GM19023 (cell line): ENCODE results near the gene MST1.

Source experiments
- ATAC-seq: cut with Tn5 transposase; IDR thresholded peaks from one replicate; pipeline ENCODE4 v1.9.1; 2021; ENCODE audit warnings: mild to moderate bottlenecking, moderate library complexity; ENCODE audit not compliant: unreplicated experiment

The MST1 gene

GRCh38 chr3:49658711-49659110 is 30.6 kb downstream of the MST1 start:
- ATAC-seq, result no peak

GRCh38 chr3:49657208-49657915 is 31.9 kb downstream of the MST1 start:
- no peak for ATAC-seq

GRCh38 chr3:49656541-49657112 is 32.6 kb downstream of the MST1 start:
- no peak for ATAC-seq

- ATAC-seq, result no peak
These were observed 33.5 kb downstream of the MST1 start for GRCh38 chr3:49655731-49656285.

DNA sequence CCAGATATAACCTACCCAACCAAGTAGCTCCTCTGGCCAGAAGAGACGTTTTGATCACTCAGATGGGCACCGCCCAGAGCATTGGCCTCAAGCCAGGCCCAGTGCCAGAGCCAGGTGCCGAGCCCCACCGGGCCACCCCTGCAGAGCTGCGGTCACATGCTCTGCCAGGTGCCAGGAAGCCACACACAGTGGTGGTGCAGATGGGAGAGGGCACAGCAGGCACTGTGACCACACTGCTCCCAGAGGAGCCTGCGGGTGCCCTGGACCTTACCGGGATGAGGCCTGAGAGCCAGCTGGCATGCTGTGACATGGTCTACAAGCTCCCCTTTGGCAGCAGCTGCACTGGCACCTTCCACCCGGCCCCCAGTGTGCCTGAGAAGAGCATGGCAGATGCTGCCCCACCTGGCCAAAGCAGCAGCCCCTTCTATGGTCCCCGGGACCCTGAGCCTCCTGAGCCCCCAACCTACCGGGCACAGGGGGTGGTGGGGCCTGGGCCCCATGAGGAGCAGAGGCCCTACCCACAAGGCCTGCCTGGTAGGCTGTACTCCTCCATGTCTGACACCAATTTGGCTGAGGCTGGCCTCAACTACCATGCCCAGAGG is 34.2 kb downstream of the MST1 start:
- no peak for ATAC-seq

- ATAC-seq, result no peak
These were observed 35.0 kb downstream of the MST1 start for GRCh38 chr3:49654176-49654825.

DNA sequence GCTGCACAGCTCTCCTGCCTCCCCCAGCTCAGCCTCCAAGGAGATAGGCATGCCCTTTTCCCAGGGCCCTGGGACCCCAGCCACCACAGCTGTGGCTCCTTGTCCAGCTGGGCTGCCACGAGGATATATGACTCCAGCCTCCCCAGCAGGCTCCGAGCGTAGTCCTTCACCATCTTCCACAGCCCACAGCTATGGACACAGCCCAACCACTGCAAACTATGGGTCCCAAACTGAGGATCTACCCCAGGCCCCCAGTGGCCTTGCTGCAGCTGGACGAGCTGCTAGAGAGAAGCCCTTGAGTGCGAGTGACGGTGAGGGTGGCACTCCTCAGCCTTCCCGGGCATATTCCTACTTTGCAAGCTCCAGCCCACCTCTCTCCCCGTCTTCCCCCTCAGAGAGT is 35.7 kb downstream of the MST1 start:
- ATAC-seq, result no peak

DNA sequence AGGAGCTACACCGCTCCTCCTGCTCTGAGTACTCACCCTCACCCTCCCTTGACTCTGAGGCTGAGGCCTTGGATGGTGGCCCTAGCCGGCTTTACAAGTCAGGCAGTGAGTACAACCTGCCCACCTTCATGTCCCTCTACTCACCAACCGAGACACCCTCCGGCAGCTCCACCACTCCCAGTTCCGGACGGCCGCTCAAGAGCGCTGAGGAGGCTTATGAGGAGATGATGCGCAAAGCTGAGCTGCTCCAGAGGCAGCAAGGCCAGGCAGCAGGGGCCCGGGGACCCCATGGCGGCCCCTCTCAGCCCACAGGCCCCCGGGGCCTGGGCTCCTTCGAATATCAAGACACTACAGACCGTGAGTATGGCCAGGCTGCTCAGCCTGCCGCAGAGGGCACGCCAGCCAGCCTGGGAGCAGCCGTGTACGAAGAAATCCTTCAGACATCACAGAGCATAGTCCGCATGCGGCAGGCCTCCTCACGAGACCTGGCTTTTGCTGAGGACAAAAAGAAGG is 36.3 kb downstream of the MST1 start:
- no peak for ATAC-seq

DNA sequence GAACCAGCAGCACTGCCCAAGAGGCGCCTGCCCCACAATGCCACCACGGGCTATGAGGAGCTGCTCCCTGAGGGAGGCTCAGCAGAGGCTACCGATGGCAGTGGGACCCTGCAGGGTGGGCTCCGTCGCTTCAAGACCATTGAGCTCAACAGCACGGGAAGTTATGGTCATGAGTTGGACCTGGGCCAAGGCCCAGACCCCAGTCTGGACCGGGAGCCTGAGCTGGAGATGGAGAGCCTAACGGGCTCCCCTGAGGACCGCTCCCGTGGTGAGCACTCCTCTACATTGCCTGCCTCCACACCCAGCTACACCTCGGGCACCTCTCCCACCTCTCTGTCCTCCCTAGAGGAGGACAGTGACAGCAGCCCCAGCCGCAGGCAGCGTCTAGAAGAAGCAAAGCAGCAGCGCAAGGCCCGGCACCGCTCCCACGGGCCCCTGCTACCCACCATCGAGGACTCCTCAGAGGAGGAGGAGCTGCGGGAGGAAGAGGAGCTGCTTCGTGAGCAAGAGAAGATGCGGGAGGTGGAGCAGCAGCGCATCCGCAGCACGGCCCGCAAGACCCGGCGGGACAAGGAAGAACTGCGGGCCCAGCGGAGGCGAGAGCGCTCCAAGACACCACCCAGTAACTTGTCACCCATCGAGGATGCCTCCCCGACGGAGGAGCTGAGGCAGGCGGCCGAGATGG is 36.9 kb downstream of the MST1 start:
- no peak for ATAC-seq

GRCh38 chr3:49650637-49651036 is 38.6 kb downstream of the MST1 start:
- ATAC-seq, result no peak

DNA sequence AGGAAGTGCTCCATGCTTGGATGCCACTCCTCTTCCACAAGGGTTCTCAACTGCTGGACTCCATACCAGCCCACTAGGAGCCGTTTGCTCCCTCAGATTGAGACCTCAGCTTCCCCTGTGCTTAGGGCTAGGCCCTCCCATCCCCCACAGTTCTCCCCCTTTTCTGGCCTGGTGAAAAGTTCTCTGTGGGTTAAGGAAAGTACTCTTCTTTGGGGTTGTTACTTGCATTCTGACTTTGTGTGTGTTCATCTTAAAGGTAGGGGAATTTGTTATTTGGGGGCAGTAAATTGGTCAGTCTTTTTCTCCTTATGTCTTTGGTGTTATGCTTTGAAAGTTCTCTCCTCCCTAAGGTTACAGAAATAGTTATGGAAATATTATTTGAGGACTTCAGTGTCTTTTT is 39.1 kb downstream of the MST1 start:
- no peak for ATAC-seq

DNA sequence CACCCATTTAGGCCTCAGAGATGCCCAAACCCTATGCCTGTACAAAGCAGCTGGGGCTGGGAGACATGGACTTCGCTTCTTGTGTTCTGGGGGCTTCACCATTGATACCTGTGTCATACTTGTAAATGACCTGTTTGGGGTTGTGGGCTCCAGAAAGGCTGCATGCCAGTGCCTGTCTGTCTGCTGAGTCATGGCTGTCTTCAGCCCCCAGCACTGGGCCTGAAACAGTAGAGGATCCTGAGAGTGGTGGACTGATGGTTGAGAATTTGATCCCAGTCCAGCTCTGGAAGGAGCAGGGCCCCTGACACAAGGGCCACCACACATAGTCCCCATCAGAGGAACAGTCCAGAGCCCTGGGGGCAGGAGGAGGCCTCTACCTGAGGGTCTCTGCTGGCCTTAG is 39.7 kb downstream of the MST1 start:
- no peak for ATAC-seq

- no peak for ATAC-seq
These were observed 40.8 kb downstream of the MST1 start for GRCh38 chr3:49648354-49649019.

DNA sequence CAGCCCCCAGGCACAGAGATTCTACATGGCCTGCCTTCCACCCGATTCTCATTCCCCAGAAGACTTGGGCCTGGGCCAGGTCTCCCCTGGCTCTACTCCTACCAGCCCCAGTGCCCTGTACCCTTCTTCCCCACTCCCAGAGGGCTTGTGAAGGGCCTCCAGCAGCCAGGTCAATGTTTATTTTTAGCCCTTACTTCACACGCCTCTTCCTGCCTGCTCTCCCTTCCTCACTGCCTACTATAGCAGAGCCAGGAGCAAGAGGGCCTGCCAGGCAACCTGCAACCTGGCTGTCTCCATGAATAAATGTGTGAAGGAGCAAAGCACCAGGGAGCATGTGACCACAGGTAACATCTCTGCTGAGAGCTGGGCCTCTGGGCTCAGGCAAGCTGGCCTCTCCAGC is 41.5 kb downstream of the MST1 start:
- no peak for ATAC-seq

DNA sequence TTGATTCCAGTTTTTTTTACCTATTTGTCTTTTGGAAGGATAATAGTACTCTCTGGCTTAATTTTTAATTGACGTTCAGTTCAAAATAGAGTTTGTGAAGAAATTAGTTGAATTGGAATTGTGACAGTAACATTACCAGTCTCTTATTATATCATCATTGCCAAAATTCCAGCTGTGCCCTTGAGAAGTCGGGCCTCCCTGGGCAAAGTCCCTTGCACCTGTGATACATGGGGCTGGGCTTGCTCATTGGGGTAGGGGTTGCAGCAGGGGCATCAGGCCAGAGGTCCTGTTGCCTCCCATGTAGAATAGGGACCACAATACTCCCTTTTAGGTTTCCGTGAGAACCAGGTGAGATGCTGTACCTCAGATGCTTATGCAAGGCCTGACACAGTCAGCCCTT is 43.0 kb downstream of the MST1 start:
- ATAC-seq, result no peak

GRCh38 chr3:49644684-49645083 is 44.6 kb downstream of the MST1 start:
- no peak for ATAC-seq

DNA sequence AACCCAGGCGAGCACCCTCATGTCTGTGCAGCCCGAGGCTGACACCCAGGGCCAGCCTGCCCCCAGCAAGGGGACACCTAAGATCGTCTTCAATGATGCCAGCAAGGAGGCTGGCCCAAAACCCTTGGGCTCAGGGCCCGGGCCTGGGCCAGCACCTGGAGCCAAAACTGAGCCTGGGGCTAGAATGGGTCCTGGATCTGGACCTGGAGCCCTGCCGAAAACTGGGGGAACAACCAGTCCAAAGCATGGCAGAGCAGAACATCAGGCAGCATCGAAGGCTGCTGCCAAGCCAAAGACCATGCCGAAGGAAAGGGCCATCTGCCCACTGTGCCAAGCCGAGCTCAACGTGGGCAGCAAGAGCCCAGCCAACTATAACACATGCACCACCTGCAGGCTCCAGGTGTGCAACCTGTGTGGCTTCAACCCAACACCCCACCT is 46.5 kb downstream of the MST1 start:
- no peak for ATAC-seq

DNA sequence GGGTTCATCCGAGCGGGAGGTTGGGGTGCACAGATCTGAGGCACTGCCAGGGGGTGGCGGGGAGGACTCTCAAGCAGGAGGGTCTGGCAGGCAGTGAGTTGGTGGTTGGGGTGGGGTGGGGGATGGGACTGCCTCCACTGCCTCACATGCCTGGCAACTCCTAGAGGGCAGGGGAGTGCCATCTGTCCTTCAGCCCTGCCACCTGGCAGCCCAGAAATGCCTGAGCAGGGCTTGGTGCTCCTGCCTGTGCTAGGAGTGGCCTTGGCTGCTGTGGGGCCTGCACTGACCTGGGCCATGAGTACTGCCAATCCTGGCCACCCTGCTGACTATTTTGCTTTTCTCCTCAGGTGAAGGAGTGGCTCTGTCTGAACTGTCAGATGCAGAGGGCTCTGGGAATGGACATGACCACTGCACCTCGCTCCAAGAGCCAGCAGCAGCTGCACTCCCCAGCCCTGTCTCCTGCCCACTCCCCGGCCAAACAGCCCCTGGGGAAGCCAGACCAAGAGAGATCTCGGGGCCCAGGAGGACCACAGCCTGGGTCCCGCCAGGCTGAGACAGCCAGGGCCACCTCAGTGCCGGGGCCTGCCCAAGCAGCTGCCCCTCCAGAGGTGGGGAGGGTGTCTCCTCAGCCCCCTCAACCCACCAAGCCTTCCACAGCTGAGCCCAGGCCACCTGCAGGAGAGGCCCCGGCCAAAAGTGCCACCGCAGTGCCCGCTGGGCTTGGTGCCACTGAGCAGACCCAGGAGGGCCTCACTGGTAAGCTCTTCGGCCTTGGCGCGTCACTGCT is 47.2 kb downstream of the MST1 start:
- ATAC-seq, result no peak

- no peak for ATAC-seq
These were observed 48.0 kb downstream of the MST1 start for GRCh38 chr3:49641292-49641691.

GRCh38 chr3:49639551-49639950 is 49.7 kb downstream of the MST1 start:
- ATAC-seq, result no peak
